ENCODE results near the gene ZMIZ2. TPM values are rescaled to one million over a fixed set of nuclear protein-coding genes. Genes with fewer than 3 reads are reported as not detected.

ZMIZ2 gene
- total RNA-seq, 1 experiment from 2014 or later: 269 TPM

DNA sequence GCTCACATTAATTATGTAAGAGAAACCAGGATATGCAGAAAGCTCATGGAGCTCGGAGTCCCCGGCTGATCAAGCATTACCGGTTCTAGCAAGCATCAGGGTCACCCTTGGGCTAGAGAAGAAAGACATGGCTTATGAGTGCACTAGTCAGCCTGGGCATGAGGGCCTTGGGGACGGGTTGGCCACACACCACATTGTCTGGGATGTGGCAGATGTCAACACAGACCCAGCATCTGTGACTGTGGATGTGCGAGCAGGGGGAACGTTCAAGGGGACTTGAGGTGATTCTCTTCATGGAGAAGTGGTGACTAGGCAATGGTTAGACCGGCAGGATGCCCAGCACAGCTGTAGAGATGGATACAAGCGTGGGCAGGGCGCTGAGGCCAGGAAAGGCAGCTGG lies 13.7 kb downstream of the ZMIZ2 start:
- TF ChIP-seq, protein P1, sequence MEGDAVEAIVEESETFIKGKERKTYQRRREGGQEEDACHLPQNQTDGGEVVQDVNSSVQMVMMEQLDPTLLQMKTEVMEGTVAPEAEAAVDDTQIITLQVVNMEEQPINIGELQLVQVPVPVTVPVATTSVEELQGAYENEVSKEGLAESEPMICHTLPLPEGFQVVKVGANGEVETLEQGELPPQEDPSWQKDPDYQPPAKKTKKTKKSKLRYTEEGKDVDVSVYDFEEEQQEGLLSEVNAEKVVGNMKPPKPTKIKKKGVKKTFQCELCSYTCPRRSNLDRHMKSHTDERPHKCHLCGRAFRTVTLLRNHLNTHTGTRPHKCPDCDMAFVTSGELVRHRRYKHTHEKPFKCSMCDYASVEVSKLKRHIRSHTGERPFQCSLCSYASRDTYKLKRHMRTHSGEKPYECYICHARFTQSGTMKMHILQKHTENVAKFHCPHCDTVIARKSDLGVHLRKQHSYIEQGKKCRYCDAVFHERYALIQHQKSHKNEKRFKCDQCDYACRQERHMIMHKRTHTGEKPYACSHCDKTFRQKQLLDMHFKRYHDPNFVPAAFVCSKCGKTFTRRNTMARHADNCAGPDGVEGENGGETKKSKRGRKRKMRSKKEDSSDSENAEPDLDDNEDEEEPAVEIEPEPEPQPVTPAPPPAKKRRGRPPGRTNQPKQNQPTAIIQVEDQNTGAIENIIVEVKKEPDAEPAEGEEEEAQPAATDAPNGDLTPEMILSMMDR (IDR thresholded peaks at IDR 0.05; ENCODE audit: unreplicated experiment): no peak
- BruUV-seq (replicated peaks): no TSS peak
- no peaks in the 10 kb centered on the region for H3K4me1 Mint-ChIP-seq (ENCODE audit: low read depth, unreplicated experiment)
- intact Hi-C loops (cut with micrococcal nuclease; ENCODE audit: unreplicated experiment): no loop called here
- H3K9me3 Mint-ChIP-seq (ENCODE audit: low read depth, unreplicated experiment): no peaks in the 10 kb centered on the region
- CTCF ChIA-PET: no interaction called here
- no peak overlapping the region for H3K27ac Mint-ChIP-seq (ENCODE audit: unreplicated experiment)
- no peaks in the 10 kb centered on the region for H3K27me3 Mint-ChIP-seq (ENCODE audit: unreplicated experiment)
- peaks cover 64% of the 10 kb centered on the region for H3K36me3 Mint-ChIP-seq (ENCODE audit: insufficient read depth, unreplicated experiment)
- no peak overlapping the region for H3K4me3 Mint-ChIP-seq (ENCODE audit: low read depth, unreplicated experiment)
- no peak for DNase-seq

DNA sequence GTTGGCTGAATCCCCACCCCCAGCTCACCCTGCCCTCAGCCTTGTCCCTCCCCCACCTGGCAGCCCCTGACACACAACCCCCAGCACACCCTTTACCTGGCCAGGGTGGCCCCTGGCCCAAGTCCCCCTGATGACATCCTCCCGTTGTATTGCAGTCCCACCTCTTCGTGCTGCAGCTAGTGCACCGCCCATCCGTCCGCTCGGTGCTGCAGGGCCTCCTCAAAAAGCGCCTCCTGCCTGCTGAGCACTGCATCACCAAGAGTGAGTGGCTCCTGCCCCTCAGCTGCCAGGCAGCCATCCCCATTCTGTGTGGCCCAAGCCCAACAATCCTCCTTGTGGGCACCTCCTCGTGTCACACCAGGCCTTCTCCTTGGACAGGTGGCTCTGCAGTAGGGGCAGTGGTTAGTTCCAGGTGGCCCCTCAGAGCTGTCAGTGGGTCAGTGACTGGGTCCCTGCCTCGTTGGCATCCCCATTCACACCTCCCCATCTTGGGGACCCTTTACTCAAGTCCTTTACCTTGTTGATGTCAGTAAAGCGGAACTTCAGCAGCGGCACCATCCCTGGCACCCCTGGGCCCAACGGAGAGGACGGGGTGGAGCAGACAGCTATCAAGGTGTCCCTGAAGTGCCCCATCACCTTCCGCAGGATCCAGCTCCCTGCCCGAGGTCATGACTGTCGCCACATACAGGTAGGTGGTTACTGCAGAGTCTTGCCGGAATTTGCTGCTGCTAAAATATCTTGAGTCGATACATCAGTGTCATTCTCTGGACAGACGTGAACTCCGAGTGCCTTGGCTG lies 14.3 kb downstream of the ZMIZ2 start:
- H3K27ac Mint-ChIP-seq (ENCODE audit: unreplicated experiment): no peak overlapping the region
- DNase-seq: no peak
- no TSS peak for BruUV-seq (replicated peaks)
- intact Hi-C loops (cut with micrococcal nuclease; ENCODE audit: unreplicated experiment): no loop called here
- no peaks in the 10 kb centered on the region for H3K9me3 Mint-ChIP-seq (ENCODE audit: low read depth, unreplicated experiment)
- no peaks in the 10 kb centered on the region for H3K4me1 Mint-ChIP-seq (ENCODE audit: low read depth, unreplicated experiment)
- H3K4me3 Mint-ChIP-seq (ENCODE audit: low read depth, unreplicated experiment): no peak overlapping the region
- TF ChIP-seq, protein P1 (IDR thresholded peaks at IDR 0.05; ENCODE audit: unreplicated experiment): no peak
- CTCF ChIA-PET: no interaction called here
- peaks cover 70% of the 10 kb centered on the region for H3K36me3 Mint-ChIP-seq (ENCODE audit: insufficient read depth, unreplicated experiment)
- H3K27me3 Mint-ChIP-seq (ENCODE audit: unreplicated experiment): no peaks in the 10 kb centered on the region

DNA sequence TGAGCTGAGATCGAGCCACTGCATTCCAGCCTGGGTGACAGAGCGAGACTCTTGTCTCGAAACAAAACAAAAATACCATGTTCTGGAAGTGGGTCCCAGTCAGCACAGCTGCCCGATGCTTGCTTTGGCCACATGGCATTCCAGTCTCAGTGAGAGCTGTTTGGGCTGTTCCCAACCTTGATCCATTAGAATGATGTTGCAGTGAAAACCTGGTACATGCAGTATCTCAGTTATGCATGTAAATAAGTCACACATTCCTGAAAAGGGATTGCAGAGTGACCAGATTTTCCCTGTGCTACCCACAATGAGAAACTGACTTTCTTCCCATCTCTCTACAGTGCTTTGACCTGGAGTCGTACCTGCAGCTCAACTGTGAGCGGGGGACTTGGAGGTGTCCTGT lies 15.4 kb downstream of the ZMIZ2 start:
- TF ChIP-seq, protein P1 (IDR thresholded peaks at IDR 0.05; ENCODE audit: unreplicated experiment): no peak
- no peaks in the 10 kb centered on the region for H3K9me3 Mint-ChIP-seq (ENCODE audit: low read depth, unreplicated experiment)
- peaks cover 80% of the 10 kb centered on the region for H3K36me3 Mint-ChIP-seq (ENCODE audit: insufficient read depth, unreplicated experiment)
- BruUV-seq (replicated peaks): no TSS peak
- intact Hi-C loops (cut with micrococcal nuclease; ENCODE audit: unreplicated experiment): no loop called here
- peaks cover 6% of the 10 kb centered on the region for H3K4me1 Mint-ChIP-seq (ENCODE audit: low read depth, unreplicated experiment)
- CTCF ChIA-PET: no interaction called here
- no peaks in the 10 kb centered on the region for H3K27me3 Mint-ChIP-seq (ENCODE audit: unreplicated experiment)
- no peak overlapping the region for H3K4me3 Mint-ChIP-seq (ENCODE audit: low read depth, unreplicated experiment)
- no peak for DNase-seq
- no peak overlapping the region for H3K27ac Mint-ChIP-seq (ENCODE audit: unreplicated experiment)

DNA sequence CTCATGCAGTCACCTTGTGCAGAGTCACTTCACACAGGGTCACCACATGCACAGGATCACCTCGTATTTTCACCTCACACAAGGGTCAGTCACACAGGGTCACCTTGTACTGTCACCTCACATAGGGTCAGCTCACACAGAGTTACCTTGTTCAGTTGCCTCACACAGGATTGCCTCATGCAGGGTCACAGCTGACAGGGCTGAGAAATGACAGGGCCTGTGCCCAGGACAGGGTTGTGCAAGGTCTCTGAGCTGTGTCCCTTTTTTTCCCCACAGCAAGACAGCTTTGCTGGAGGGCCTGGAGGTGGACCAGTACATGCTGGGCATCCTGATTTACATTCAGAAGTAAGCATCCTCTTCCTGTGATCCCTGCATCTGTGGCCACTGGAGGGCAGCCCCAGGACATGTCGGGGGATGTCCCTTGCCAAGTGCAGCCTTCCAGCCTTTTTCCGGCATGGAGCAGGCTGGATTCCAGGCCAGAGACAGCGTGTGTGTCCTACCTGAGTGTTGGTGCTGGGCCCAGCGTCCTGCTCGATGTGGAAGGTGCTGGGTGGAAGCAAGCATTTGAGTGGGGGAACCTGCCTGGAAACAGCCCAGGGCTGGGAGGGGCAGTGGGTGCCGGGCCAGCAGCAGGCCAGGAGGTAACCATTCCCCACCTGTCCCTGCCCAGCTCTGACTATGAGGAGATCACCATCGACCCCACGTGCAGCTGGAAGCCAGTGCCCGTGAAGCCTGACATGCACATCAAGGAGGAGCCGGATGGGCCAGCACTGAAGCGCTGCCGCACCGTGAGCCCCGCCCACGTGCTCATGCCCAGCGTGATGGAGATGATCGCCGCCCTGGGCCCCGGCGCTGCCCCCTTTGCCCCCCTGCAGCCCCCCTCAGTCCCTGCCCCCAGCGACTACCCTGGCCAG lies 16.3 kb downstream of the ZMIZ2 start:
- intact Hi-C loops (cut with micrococcal nuclease; ENCODE audit: unreplicated experiment): no loop called here
- Mint-ChIP-seq H3K9me3 (ENCODE audit: low read depth, unreplicated experiment) (no peaks in the 10 kb centered on the region), H3K27me3 (ENCODE audit: unreplicated experiment) (no peaks in the 10 kb centered on the region), H3K4me3 (ENCODE audit: low read depth, unreplicated experiment) (no peak overlapping the region), H3K27ac (ENCODE audit: unreplicated experiment) (no peak overlapping the region), H3K36me3 (ENCODE audit: insufficient read depth, unreplicated experiment) (peaks cover 80% of the 10 kb centered on the region), H3K4me1 (ENCODE audit: low read depth, unreplicated experiment) (peaks cover 14% of the 10 kb centered on the region)
- no TSS peak for BruUV-seq (replicated peaks)
- TF ChIP-seq, protein P1 (IDR thresholded peaks at IDR 0.05; ENCODE audit: unreplicated experiment): no peak
- CTCF ChIA-PET: interaction anchor here (0.6 kb wide), 1 partner anchor 135 kb away, joined by 3 read pairs; no protein-coding TSS in a partner anchor
- no peak for DNase-seq
